ENCODE data around the gene H6PD. TPM values are rescaled to one million over a fixed set of nuclear protein-coding genes. Genes with fewer than 3 reads are reported as not detected.
A peak's percentile ranks its signal among the peaks of the same experiment; 100 is the strongest.

The H6PD gene
- total and polyA plus RNA-seq, 2 experiments from 2014 or later = 1.2 to 4.7 TPM

DNA sequence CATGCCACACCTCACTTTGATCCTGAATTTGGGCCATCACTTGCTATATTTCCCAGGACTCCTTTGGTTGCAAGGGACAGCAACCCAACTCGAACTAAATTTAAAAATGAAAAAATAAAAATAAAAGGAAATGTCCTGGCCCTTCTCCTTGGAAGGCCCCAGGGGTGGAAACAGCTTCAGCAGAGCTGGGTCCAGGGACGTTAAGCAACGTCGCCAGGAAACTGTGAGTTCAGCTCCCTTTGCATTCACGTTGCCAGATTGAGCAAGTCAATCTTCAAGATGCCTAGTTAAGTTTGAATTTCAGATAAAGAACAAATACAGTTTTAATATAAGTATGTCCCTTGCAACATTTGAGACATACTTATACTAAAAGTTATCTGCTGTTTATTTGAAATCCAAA lies 43.5 kb downstream of the H6PD start (continued):
- TF ChIP-seq EZH2phosphoT487 (IDR thresholded peaks at IDR 0.05; ENCODE audit: unreplicated experiment) = no peak
- no peak for TF ChIP-seq STAT1 (IDR thresholded peaks at IDR 0.05; ENCODE audit: unreplicated experiment)
- TF ChIP-seq ZNF114 (CRISPR knock-in tag; IDR thresholded peaks at IDR 0.05) = no peak
- TF ChIP-seq EZH2 (IDR thresholded peaks at IDR 0.05; ENCODE audit: low read depth, unreplicated experiment) = no peak
- no peak for TF ChIP-seq ZNF462 (CRISPR knock-in tag; IDR thresholded peaks at IDR 0.05)
- TF ChIP-seq ZNF331 (CRISPR knock-in tag; IDR thresholded peaks at IDR 0.05; ENCODE audit: low read depth) = no peak

GRCh38 chr1:9278585-9279153 lies 44.1 kb downstream of the H6PD start:
- ATAC-seq (no peak), DNase-seq (ENCODE audit: low spot score) (no peak)
- H3K79me2 ChIP-seq (replicated peaks; ENCODE audit: insufficient read depth) = no peaks in the 10 kb centered on the region
- peak overlapping the region; percentile 83 for H2AFZ ChIP-seq
- no peak overlapping the region for H3K27ac ChIP-seq (ENCODE audit: low read depth)
- no peaks in the 10 kb centered on the region for H3K36me3 Mint-ChIP-seq (ENCODE audit: low read depth)
- no peak overlapping the region for H3K4me3 Mint-ChIP-seq
- H3K4me2 ChIP-seq = no peak overlapping the region
- peaks cover 31% of the 10 kb centered on the region for H3K4me1 Mint-ChIP-seq
- no peaks in the 10 kb centered on the region for H3F3A ChIP-seq (replicated peaks; ENCODE audit: low read depth)
- H3K9me3 Mint-ChIP-seq = no peaks in the 10 kb centered on the region
- no peak for TF ChIP-seq EZH2 (IDR thresholded peaks at IDR 0.05; ENCODE audit: low read depth, unreplicated experiment)
- no peak for TF ChIP-seq ZNF462 (CRISPR knock-in tag; IDR thresholded peaks at IDR 0.05)
- H3K27me3 Mint-ChIP-seq (ENCODE audit: insufficient read depth, low read depth, poor library complexity) = peaks cover 6% of the 10 kb centered on the region
- no peaks in the 10 kb centered on the region for H3K36me3 ChIP-seq (ENCODE audit: insufficient read depth)
- no peaks in the 10 kb centered on the region for H3K27me3 ChIP-seq (ENCODE audit: insufficient read depth)
- no peaks in the 10 kb centered on the region for H3K9me2 ChIP-seq (ENCODE audit: insufficient read depth)
- no peak overlapping the region for H3K27ac Mint-ChIP-seq
- peaks cover 6% of the 10 kb centered on the region; the same call in 1 of the 2 replicates for H3K4me1 ChIP-seq (ENCODE audit: insufficient read depth)
- H4K20me1 ChIP-seq (replicated peaks; ENCODE audit: insufficient read depth) = no peaks in the 10 kb centered on the region
- no peak overlapping the region for H3K4me3 ChIP-seq
